HG02623 (cell line): ENCODE measurements around the gene ASTN2.
"Not testable (repeated sequence)": the region's sequence is repeated elsewhere in the genome, so short reads cannot be mapped to it uniquely, and the experiment has no call there.

Experiments used
- ATAC-seq: cut with Tn5 transposase; IDR thresholded peaks from one replicate; pipeline ENCODE4 v1.9.1; 2021; ENCODE audit warnings: moderate library complexity; ENCODE audit not compliant: unreplicated experiment

The ASTN2 gene

GRCh38 chr9:116476935-116477381 is 937.9 kb downstream of the ASTN2 start:
- ATAC-seq, result no peak

- ATAC-seq, result no peak
Observed at GRCh38 chr9:116476002-116476401, 938.9 kb downstream of the ASTN2 start.

- ATAC-seq, result no peak
Observed at GRCh38 chr9:116475201-116475600, 939.7 kb downstream of the ASTN2 start.

- no peak for ATAC-seq
Observed at GRCh38 chr9:116471944-116472506, 942.8 kb downstream of the ASTN2 start.

GRCh38 chr9:116471093-116471906 is 943.6 kb downstream of the ASTN2 start:
- no peak for ATAC-seq

GRCh38 chr9:116468793-116469527 is 945.9 kb downstream of the ASTN2 start:
- ATAC-seq, result no peak

GRCh38 chr9:116468369-116468768 is 946.5 kb downstream of the ASTN2 start:
- ATAC-seq, result no peak

GRCh38 chr9:116467740-116468351 is 947.0 kb downstream of the ASTN2 start:
- no peak for ATAC-seq

- ATAC-seq, result no peak
Observed at GRCh38 chr9:116466271-116467235, 948.3 kb downstream of the ASTN2 start.

- no peak for ATAC-seq
Observed at GRCh38 chr9:116465576-116466270, 949.1 kb downstream of the ASTN2 start.

GRCh38 chr9:116464987-116465571 is 949.8 kb downstream of the ASTN2 start:
- ATAC-seq, result no peak

- no peak for ATAC-seq
Observed at GRCh38 chr9:116464423-116464822, 950.4 kb downstream of the ASTN2 start.

- no peak for ATAC-seq
Observed at GRCh38 chr9:116461632-116462031, 953.2 kb downstream of the ASTN2 start.

GRCh38 chr9:116460026-116460425 is 954.8 kb downstream of the ASTN2 start:
- no peak for ATAC-seq

- no peak for ATAC-seq
Observed at GRCh38 chr9:116459576-116459975, 955.3 kb downstream of the ASTN2 start.

- no peak for ATAC-seq
Observed at GRCh38 chr9:116456490-116457088, 958.3 kb downstream of the ASTN2 start.

GRCh38 chr9:116454539-116454938 is 960.3 kb downstream of the ASTN2 start:
- ATAC-seq, result not testable (repeated sequence)

GRCh38 chr9:116453785-116454184 is 961.1 kb downstream of the ASTN2 start:
- ATAC-seq, result no peak

- ATAC-seq, result no peak
Observed at GRCh38 chr9:116452634-116453033, 962.2 kb downstream of the ASTN2 start.
